ENCODE data around the gene SLTM.
"Not testable (repeated sequence)": the region's sequence is repeated elsewhere in the genome, so short reads cannot be mapped to it uniquely, and the experiment has no call there.

Gene SLTM

DNA sequence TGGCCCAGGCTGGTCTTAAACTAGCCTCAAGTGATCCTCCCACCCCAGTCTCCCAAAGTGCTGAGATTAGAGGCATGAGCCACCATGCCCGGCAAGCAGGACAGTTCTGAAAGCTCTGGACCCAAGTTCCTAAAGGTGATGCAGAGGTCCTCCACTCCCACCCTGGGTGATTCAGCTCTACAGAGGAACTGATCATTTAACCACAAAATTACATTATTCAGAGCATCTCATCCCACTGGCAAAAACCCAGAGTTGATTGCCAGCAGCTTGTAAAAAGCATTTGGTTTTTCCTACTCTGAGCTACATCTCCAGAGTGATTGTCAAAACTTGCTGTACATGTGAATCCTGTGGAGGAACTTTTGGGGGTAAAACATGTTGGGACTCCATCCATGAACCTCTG, 60.2 kb downstream of the SLTM start:
- DNase-seq = no peak

DNA sequence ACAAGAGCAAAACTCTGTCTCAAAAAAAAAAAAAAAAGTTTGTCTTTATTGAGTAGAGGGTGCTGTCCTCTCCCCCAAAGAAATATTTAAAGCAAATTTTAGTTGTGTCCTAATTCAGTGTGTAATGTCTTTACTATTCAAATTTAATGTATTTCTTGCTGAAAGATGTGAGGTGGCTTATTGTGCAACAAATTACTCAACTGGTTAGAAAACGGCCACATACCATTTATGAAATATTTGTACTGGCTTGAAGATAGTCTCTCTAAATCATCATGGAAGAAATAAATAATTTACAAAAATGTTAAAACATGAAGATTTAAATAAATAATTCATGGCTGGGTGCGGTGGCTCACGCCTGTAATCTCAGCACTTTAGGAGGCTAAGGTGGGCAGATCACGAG, 63.0 kb downstream of the SLTM start:
- DNase-seq = no peak

DNA sequence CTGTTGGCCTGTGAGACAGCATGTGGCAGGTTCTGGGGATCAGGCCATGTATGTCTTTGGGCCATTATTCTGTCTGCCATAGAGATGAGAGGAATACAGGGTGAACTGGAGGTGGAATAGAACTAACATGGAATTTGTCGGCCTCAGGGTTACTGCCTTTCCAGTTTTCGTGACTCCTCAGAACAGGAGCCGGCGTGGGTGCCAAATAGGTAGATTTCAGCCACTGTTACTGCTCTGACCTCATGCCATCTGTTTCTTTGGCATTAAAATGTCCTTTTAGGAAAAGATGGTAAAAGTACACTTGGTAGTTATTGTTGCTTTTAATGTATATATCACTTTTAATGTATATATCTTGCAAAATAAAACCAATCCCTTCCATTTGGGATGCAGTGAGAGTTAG, 65.6 kb downstream of the SLTM start:
- DNase-seq = no peak

DNA sequence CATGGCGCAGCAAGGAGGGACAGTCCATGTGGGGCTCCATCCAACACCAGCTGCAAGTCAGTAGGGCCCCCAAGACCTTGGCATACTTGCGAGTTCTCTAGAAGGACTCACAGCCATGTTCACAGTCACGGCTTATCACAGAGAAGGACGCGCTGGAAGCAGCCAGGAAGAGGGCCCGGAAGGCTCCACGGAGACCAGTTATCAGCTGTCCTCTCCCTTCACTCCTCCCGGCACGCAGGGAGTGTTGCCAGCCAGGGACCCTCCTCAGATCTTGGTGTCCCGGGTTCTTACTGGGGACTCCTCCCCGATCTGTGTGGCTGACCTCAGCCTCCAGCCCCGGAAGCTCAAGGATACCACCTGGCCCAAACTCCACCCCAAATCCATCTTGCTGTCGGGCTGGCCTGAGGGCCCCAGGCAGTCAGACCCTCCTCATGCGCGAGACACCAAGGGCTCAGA, 68.0 kb downstream of the SLTM start:
- no peak for DNase-seq

DNA sequence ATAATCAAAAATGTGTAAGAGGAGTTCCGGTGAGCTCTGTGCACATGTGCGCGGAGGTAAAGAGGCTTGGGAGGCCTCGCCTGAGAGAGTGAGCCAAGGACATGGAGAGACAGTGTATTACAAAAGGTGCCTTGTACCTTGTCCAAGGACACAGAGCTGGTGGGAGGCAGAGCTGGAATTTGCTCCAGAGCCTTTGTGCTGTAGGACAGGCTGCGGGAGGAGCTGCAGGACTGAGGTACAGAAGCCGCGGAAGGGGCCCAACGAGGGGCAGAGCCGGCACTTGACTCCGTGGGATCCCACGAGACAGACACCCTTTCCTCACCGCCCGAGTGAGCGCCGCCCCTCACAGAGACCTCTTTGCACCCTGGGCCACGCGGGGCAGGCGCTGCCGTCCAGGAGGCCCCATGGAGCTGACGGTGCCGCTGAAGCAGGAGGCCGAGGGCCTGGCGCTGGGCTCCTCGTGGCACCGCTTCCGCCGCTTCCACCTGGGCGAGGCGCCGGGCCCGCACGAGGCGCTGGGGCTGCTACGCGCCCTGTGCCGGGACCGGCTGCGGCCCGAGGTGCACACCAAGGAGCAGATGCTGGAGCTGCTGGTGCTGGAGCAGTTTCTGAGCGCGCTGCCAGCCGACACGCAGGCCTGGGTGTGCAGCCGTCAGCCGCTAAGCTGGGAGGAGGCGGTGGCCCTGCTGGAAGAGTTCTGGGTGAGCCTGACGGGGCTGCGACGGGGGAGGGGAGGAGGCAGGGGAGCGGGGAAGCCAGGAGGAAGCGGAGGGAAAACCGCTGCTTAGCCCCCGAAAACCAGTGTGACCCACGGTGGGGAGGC, 68.7 kb downstream of the SLTM start:
- no peak for DNase-seq

DNA sequence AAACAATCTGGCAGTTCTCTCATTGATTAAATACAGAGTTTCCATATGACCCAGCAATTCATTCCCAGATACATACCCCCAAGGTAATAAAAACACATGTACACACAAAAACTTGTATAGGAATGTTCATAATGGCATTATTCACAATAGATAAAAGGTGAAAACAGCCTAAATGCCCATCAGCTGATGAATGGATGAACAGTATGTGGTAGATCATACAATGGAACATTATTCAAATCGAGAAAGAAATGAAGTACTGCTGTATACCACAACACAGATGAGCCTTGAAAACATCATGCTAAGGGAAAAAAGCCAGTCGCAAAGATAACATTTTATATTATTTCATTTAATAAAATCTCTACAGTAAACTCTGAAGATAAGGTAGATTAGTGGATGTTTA, 71.2 kb downstream of the SLTM start:
- no peak for DNase-seq

DNA sequence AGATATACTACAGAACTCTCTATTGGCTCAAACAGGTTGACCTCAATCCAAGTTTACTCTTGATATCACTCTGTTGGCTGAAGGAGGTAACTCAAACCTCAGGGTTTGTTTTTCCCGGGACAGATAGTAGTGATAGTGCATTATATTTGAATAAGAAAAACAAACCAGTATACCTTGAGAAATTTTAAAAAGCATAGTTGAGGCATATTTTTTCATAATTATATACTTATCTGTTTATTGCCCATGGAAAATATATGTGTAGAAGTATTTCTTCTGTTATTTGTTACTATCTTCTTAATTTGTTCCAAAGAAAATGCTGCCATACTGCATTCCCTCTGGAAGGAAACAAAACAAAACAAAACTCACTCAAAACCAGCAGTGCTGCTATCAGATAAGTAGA, 76.9 kb downstream of the SLTM start:
- DNase-seq = not testable (repeated sequence)

DNA sequence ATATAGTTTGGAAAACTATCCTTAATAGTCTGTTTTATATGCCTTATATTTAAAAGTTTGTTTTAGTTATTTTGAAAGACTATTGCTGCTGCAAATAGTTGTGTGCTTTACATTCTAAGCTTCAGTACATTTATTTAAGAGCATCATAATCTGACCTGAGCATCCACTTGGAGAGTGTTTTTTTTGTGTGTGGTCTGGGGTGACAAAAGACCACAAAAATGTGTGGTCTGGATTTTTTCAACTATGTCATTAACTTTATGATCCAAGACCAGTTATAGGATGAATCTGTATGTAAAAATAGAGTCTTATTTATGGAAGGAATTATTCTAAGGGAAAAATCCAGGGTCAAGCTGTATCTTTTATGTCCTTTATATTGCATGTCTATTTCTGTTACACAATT, 77.4 kb downstream of the SLTM start:
- DNase-seq = no peak

DNA sequence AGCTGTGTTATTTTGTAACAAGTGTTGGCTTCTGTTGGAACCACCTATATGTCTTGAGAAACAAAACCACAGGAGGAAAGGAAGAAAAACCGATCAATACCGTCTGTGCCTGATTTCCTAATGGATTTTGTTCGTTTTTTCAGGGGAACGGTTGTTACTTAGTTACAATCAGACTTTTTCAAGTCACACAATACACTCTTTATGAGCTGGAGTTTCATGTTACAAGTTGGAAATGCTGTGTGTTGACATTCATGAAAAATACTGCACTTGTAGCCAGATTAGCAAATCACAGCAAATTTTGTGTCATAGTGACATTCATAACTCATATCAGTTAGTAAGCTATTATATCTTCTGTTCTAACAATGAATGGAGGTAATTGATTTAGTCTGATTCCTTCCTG, 78.9 kb downstream of the SLTM start:
- no peak for DNase-seq

DNA sequence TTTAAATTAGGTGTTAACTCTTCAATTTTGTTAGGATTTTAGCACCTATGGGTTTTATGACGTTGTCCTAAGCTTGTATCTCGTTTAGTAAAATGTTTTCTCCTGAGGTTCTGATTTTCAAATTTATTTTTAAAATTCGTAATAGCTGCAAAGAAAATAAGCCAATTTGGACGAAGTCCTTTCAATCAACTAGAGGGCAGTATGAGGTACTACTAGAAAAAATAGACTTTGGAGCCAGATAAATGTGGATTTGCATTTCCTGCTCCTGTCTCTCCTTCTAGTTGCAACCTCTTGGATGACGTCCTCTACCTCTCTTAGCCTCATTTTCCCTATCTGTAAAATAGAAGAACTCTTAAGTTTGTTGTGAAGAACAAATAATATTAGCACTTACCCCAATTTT, 81.1 kb downstream of the SLTM start:
- no peak for DNase-seq

DNA sequence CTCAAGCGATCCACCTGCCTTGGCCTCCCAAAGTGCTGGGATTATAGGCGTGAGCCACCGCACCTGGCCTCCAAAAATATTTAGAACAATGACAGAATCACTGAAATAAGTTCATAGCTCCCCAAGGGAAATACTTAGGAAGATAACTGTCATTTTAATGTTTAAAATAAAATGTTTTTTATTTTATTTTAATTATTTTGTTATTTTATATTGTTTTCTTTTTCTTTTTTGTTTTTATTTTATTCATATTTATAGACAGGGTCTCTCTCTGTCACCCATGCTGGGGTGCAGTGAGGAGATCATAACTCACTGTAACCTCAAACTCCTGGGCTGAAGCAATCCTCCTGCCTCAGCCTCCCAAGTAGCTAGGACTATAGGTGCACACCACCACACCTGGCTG, 82.3 kb downstream of the SLTM start:
- DNase-seq = not testable (repeated sequence)

DNA sequence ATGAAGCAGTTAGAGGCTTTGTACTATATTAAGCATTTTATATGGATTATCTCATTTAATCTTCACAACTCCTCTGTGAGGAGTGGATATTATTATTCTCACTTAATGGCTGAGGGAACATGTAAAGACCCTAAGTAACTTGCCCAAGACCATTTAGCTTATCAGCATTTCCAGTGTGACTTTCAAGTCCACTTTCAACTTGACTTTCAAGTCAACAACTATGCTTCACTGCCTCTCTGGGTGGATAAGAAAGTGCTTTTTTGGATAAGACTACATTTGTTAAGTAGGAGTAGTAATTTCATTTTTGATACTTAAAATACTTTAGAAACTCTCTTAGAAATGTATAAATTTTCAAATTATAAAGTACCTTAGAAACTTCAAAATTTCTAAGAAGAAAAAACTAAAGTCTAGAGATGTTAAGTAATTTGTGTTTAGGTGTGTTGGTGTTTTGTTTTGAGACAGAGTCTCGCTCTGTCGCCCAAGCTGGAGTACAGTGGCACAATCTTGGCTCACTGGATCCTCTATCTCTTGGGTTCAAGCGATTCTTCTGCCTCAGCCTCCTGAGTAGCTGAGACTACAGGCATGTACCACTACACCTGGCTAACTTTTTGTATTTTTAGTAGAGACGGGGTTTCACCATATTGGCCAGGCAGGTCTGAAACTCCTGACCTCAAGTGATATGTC, 90.6 kb downstream of the SLTM start:
- DNase-seq = no peak

DNA sequence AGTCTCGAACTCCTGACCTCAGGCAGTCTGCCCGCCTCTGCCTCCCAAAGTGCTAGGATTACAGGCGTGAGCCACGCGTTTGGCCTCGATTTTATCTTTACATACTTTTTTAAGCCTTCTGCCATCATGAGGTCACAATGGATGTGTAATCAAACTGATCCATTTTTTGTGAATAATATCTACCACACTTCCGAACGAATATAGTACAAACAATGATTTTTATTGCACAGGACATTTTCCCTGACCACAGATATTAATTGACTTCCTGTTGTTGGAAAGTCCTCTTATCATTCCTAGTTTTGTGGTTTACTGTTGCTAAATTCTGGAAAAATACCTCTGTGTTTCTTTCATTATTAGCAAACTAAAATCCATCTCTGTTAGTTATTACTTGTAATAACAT, 93.4 kb downstream of the SLTM start:
- DNase-seq = no peak

DNA sequence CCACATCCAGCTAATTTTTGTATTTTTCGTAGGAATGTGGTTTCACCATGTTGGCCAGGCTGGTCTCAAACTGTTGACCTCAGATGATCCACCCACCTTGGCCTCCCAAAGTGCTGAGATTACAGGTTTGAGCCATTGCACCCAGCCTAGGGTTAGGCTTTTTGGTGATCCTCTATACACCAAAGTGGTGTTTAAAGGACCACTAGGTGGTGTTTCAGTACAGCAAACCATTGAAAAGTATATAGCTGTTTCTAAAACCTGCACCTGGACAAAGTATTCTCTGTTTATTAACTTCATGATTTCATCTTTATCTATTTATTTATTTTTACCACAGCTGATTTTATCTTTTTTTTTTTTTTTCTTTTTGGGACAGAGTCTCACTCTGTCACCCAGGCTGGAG, 94.0 kb downstream of the SLTM start:
- DNase-seq = no peak

DNA sequence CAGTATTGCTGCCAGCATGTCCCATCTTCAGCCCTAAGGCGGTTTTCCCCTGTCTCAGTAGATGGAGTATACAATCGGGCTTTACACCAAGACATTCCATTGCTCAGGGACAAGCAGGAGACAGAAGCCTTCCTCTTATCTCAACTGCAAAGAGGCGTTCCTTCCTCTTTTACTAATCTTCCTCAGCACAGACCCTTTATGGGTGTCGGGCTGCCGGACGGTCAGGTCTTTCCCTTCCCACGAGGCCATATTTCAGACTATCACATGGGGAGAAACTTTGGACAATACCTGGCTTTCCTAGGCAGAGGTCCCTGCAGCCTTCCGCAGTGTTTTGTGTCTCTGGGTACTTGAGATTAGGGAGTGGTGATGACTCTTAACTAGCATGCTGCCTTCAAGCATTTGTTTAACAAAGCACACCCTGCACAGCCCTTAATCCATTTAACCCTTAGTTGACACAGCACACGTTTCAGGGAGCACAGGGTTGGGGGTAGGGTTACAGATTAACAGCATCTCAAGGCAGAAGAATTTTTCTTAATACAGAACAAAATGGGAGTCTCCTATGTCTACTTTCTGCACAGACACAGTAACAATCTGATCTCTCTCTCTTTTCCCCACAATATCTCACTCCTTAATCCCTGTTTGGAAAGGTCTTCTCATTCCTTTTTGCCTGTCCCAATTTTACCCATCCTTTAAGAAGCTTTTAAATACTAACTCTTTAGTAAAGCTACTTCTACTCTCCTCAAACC, 99.6 kb downstream of the SLTM start:
- DNase-seq = not testable (repeated sequence)

DNA sequence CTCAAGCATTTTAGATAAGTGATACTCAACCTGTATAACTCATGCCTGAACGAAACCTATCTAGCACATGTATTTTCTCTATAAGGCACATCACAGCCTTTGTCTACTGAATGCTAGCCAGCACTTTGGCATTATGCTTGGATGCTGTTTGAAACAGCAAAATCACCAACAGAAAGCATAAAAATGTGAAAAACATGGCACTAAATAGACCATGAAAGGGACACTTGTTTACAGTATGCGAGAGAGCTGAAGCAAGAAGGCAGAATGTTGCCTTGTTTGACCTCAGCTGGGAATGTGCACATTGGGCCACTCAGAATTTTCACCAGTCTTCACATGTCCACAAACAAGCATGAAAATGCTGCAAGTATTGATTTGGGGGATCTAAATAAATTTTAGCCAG, 102.9 kb downstream of the SLTM start:
- DNase-seq = no peak
